WERI-Rb-1 (cell line): ENCODE results near the gene RAPH1.

Experiments
- DNase-seq: peaks from one replicate; pipeline ENCODE4 v3.0.0-alpha.2; 2020
- H3K27ac ChIP-seq: fragments of 250-450 bp; sonication (Bioruptor Pico); 2 replicates; pipeline ENCODE4 v1.5.1; 2020; ENCODE audit warnings: mild to moderate bottlenecking, moderate library complexity
- H3K27me3 ChIP-seq: fragments of 250-450 bp; sonication (Bioruptor Pico); 2 replicates; pipeline ENCODE4 v1.5.1; 2021; ENCODE audit warnings: mild to moderate bottlenecking, low read depth, moderate library complexity; ENCODE audit not compliant: insufficient read depth, severe bottlenecking
- H3K36me3 ChIP-seq: fragments of 250-450 bp; sonication (Bioruptor Pico); 2 replicates; pipeline ENCODE4 v1.5.1; 2020; ENCODE audit warnings: mild to moderate bottlenecking, moderate library complexity
- H3K4me3 ChIP-seq: 2 replicates; pipeline ENCODE4 v1.5.1; 2011; ENCODE audit warnings: low read depth, mild to moderate bottlenecking, control low read depth, low read length
- H3K9me3 ChIP-seq: fragments of 250-450 bp; sonication (Bioruptor Pico); 2 replicates; pipeline ENCODE4 v1.5.1; 2021; ENCODE audit warnings: mild to moderate bottlenecking, moderate library complexity; ENCODE audit not compliant: severe bottlenecking
- CTCF ChIP-seq: IDR thresholded peaks from 2 replicates; pipeline ENCODE4 v1.5.1; 2011; ENCODE audit warnings: low read depth, mild to moderate bottlenecking, control low read depth, inconsistent platforms, low read length

The RAPH1 gene

GRCh38 chr2:203553784-203554183 lies 18.7 kb upstream of the RAPH1 start:
- Histone ChIP-seq H3K36me3 (no peaks in the 10 kb centered on the region), H3K27me3 (no peaks in the 10 kb centered on the region), H3K9me3 (no peaks in the 10 kb centered on the region), H3K4me3 (no peak overlapping the region), H3K27ac (no peak overlapping the region)
- no peak for DNase-seq
- no peak for TF ChIP-seq CTCF

GRCh38 chr2:203551778-203552177 lies 16.7 kb upstream of the RAPH1 start:
- Histone ChIP-seq H3K9me3 (no peaks in the 10 kb centered on the region), H3K36me3 (no peaks in the 10 kb centered on the region), H3K4me3 (no peak overlapping the region), H3K27ac (no peak overlapping the region), H3K27me3 (no peaks in the 10 kb centered on the region)
- TF ChIP-seq CTCF: no peak
- no peak for DNase-seq

GRCh38 chr2:203550266-203550665 lies 15.2 kb upstream of the RAPH1 start:
- no peaks in the 10 kb centered on the region for H3K9me3 ChIP-seq
- no peak overlapping the region for H3K4me3 ChIP-seq
- no peak overlapping the region for H3K27ac ChIP-seq
- TF ChIP-seq CTCF: no peak
- no peaks in the 10 kb centered on the region for H3K27me3 ChIP-seq
- no peak for DNase-seq
- H3K36me3 ChIP-seq: no peaks in the 10 kb centered on the region

- Histone ChIP-seq H3K9me3 (no peaks in the 10 kb centered on the region), H3K27me3 (no peaks in the 10 kb centered on the region), H3K27ac (no peak overlapping the region), H3K36me3 (no peaks in the 10 kb centered on the region), H3K4me3 (no peak overlapping the region)
- no peak for TF ChIP-seq CTCF
- no peak for DNase-seq
Measured at GRCh38 chr2:203549406-203549805, 14.3 kb upstream of the RAPH1 start.

GRCh38 chr2:203548887-203549286 lies 13.8 kb upstream of the RAPH1 start:
- no peak for DNase-seq
- Histone ChIP-seq H3K4me3 (no peak overlapping the region), H3K27ac (no peak overlapping the region), H3K27me3 (no peaks in the 10 kb centered on the region), H3K36me3 (no peaks in the 10 kb centered on the region), H3K9me3 (no peaks in the 10 kb centered on the region)
- TF ChIP-seq CTCF: no peak

- no peaks in the 10 kb centered on the region for H3K9me3 ChIP-seq
Measured at GRCh38 chr2:203547356-203547755, 12.3 kb upstream of the RAPH1 start.

More at GRCh38 chr2:203547356-203547755, 12.3 kb upstream of the RAPH1 start:
- no peak for DNase-seq
- TF ChIP-seq CTCF: no peak
- H3K36me3 ChIP-seq: no peaks in the 10 kb centered on the region
- H3K27me3 ChIP-seq: no peaks in the 10 kb centered on the region
- H3K4me3 ChIP-seq: no peak overlapping the region
- H3K27ac ChIP-seq: no peak overlapping the region
